Astrocyte (in vitro differentiated cells and primary cell): ENCODE data around the gene ABCF2. TPM values are rescaled to one million over a fixed set of nuclear protein-coding genes. Genes with fewer than 3 reads are reported as not detected.

Experiments used
- DNase-seq: peaks from one replicate; pipeline ENCODE4 v3.0.0-alpha.2; 2010; ENCODE audit warnings: low read depth
- FAIRE-seq: peaks from 2 replicates; lab custom pipeline; 2011; peaks lifted over from hg19 to GRCh38; lab: Jason Lieb, UNC
- H2AFZ ChIP-seq: 2 replicates; pipeline ENCODE4 v1.6.0; 2012; ENCODE audit warnings: low read depth, low read length, inconsistent platforms
- H3K27ac ChIP-seq: 2 replicates; pipeline ENCODE4 v1.5.1; 2011; ENCODE audit warnings: low read depth, low read length, inconsistent platforms
- H3K27me3 ChIP-seq: 2 replicates; pipeline ENCODE4 v1.6.0; 2011; ENCODE audit warnings: low read length, inconsistent platforms; ENCODE audit not compliant: insufficient read depth
- H3K36me3 ChIP-seq: 2 replicates; pipeline ENCODE4 v1.5.1; 2011; ENCODE audit warnings: low read length, inconsistent platforms; ENCODE audit not compliant: insufficient read depth
- H3K4me1 ChIP-seq: 2 replicates; pipeline ENCODE4 v1.5.1; 2011; ENCODE audit warnings: low read length, inconsistent platforms; ENCODE audit not compliant: insufficient read depth
- H3K4me2 ChIP-seq: 2 replicates; pipeline ENCODE4 v1.6.0; 2012; ENCODE audit warnings: low read length, inconsistent platforms
- H3K4me3 ChIP-seq: 2 replicates; pipeline ENCODE4 v1.5.1; 2011; ENCODE audit warnings: low read depth, mild to moderate bottlenecking, low read length, inconsistent platforms; ENCODE audit not compliant: insufficient read depth
- H3K79me2 ChIP-seq: 2 replicates; pipeline ENCODE4 v1.6.0; 2012; ENCODE audit warnings: mild to moderate bottlenecking, low read length, inconsistent platforms; ENCODE audit not compliant: insufficient read depth
- H3K9ac ChIP-seq: 2 replicates; pipeline ENCODE4 v1.6.0; 2012; ENCODE audit warnings: mild to moderate bottlenecking, low read length, inconsistent platforms
- H3K9me3 ChIP-seq: 2 replicates; pipeline ENCODE4 v1.5.1; 2012; ENCODE audit warnings: low read depth, mild to moderate bottlenecking, low read length, inconsistent platforms; ENCODE audit not compliant: insufficient read depth
- H4K20me1 ChIP-seq: 2 replicates; pipeline ENCODE4 v1.6.0; 2012; ENCODE audit warnings: low read length, inconsistent platforms; ENCODE audit not compliant: insufficient read depth
- H3K27ac Mint-ChIP-seq: one replicate; pipeline ENCODE4 v1.8.0; 2021; ENCODE audit warnings: mild to moderate bottlenecking, mixed read lengths; ENCODE audit not compliant: unreplicated experiment
- H3K27me3 Mint-ChIP-seq: one replicate; pipeline ENCODE4 v1.8.0; 2021; ENCODE audit warnings: low read depth, mixed read lengths; ENCODE audit not compliant: unreplicated experiment
- H3K36me3 Mint-ChIP-seq: one replicate; pipeline ENCODE4 v1.8.0; 2021; ENCODE audit warnings: low read depth, mixed read lengths; ENCODE audit not compliant: unreplicated experiment
- H3K4me1 Mint-ChIP-seq: one replicate; pipeline ENCODE4 v1.8.0; 2021; ENCODE audit warnings: low read depth, mixed read lengths; ENCODE audit not compliant: unreplicated experiment
- H3K4me3 Mint-ChIP-seq: one replicate; pipeline ENCODE4 v1.8.0; 2021; ENCODE audit warnings: mild to moderate bottlenecking, moderate library complexity, mixed read lengths; ENCODE audit not compliant: unreplicated experiment
- H3K9me3 Mint-ChIP-seq: one replicate; pipeline ENCODE4 v1.8.0; 2021; ENCODE audit warnings: mild to moderate bottlenecking, mixed read lengths; ENCODE audit not compliant: unreplicated experiment
- EZH2 ChIP-seq: IDR thresholded peaks from 2 replicates; pipeline ENCODE4 v1.6.1; 2012; ENCODE audit warnings: mild to moderate bottlenecking, low read length, inconsistent platforms; ENCODE audit not compliant: insufficient read depth
- total RNA-seq: library from RNA; stranded (reverse); gene quantifications from 2 replicates; pipeline ENCODE4 v1.2.1, GENCODE V29; 2021
- TF ChIP-seq, protein P1 (sequence below): IDR thresholded peaks from 2 replicates; pipeline ENCODE4 v1.5.1; 2011; ENCODE audit warnings: low read depth, mild to moderate bottlenecking, inconsistent platforms, low read length, moderate library complexity; ENCODE audit not compliant: insufficient read depth

Gene ABCF2
- total RNA-seq, 1 donor from 2014 or later, result 53.2 TPM

DNA sequence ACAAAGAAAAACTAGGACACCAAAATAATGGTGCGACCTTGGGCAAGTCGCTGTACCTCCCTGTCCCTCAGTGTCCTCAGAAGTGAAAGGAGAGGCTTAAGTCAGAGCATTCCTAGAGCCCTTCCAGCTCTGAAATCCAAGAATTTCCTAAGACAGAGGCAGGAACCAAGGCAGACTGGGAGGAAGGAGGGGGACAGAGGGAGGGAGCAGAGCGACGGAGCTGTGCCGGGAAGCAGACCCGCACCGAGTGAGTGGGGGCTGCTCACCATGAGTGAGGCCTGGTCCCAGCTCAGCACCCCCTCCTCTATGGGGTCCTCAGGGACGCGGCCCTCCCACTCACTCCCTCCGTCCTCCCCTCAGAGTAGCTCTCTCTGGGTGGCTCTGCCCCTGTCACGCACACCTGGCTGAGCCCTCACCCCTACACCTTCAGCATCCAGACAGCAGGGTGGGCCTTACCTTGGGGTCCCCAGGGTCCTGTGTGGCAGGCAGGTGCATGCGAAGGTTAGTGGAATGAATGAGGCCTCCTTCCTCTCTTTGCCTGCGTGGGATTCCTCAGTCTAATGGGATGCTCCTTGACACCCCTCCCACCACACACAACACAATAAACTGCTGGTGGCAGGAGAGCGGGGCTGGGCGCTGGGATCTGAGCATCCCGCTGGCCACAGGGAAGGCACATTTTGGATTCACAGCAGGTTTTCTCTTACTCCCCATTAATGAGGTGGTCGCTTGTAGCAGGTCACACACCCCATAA lies 26.1 kb upstream of the ABCF2 start:
- H2AFZ ChIP-seq, result no peak overlapping the region
- peaks cover 34% of the 10 kb centered on the region for H3K27me3 Mint-ChIP-seq

DNA sequence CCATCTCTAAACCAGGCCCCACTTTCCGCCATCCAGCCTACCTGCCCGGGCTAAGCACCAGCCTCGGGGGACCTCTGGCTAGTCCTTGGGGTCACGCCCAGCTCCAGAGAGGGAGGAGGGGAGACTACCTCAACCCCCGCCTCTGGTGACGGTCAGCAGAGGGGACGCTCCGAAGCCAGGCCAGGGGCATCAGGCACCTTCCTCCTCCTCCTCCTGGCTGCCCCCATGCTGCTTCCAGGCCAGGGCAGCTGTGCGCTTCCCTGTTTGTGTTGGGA lies 25.5 kb upstream of the ABCF2 start:
- Histone ChIP-seq H3K4me1 (peaks cover 34% of the 10 kb centered on the region), H3K9ac (peak overlapping the region; percentile 86), H2AFZ (peak overlapping the region; percentile 86), H3K27ac (peak overlapping the region; percentile 60), H3K4me2 (peak overlapping the region; percentile 99), H4K20me1 (peaks cover under 1% of the 10 kb centered on the region), H3K79me2 (peaks cover 9% of the 10 kb centered on the region), H3K9me3 (no peaks in the 10 kb centered on the region), H3K36me3 (no peaks in the 10 kb centered on the region), H3K27me3 (no peaks in the 10 kb centered on the region), H3K4me3 (peak overlapping the region; percentile 66)
- no peaks in the 10 kb centered on the region for H3K9me3 Mint-ChIP-seq
- H3K36me3 Mint-ChIP-seq, result peaks cover 5% of the 10 kb centered on the region
- FAIRE-seq (no peak), DNase-seq (no peak)
- peaks cover 28% of the 10 kb centered on the region for H3K27me3 Mint-ChIP-seq
- H3K27ac Mint-ChIP-seq, result peak overlapping the region; percentile 92
- H3K4me3 Mint-ChIP-seq, result peak overlapping the region; percentile 88
- TF ChIP-seq, protein P1, sequence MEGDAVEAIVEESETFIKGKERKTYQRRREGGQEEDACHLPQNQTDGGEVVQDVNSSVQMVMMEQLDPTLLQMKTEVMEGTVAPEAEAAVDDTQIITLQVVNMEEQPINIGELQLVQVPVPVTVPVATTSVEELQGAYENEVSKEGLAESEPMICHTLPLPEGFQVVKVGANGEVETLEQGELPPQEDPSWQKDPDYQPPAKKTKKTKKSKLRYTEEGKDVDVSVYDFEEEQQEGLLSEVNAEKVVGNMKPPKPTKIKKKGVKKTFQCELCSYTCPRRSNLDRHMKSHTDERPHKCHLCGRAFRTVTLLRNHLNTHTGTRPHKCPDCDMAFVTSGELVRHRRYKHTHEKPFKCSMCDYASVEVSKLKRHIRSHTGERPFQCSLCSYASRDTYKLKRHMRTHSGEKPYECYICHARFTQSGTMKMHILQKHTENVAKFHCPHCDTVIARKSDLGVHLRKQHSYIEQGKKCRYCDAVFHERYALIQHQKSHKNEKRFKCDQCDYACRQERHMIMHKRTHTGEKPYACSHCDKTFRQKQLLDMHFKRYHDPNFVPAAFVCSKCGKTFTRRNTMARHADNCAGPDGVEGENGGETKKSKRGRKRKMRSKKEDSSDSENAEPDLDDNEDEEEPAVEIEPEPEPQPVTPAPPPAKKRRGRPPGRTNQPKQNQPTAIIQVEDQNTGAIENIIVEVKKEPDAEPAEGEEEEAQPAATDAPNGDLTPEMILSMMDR, result no peak
- no peak for TF ChIP-seq EZH2
- H3K4me1 Mint-ChIP-seq, result peaks cover 20% of the 10 kb centered on the region

More for the DNA sequence above, 26.1 kb upstream of the ABCF2 start:
- no peaks in the 10 kb centered on the region for H3K9me3 Mint-ChIP-seq
- H3K27ac Mint-ChIP-seq, result peak overlapping the region; percentile 92
- H3K36me3 ChIP-seq, result no peaks in the 10 kb centered on the region
- no peak for DNase-seq
- peak overlapping the region; percentile 86 for H3K9ac ChIP-seq
- no peaks in the 10 kb centered on the region for H4K20me1 ChIP-seq
- peaks cover 20% of the 10 kb centered on the region for H3K4me1 Mint-ChIP-seq
- H3K36me3 Mint-ChIP-seq, result peaks cover 7% of the 10 kb centered on the region
- peak overlapping the region; percentile 99 for H3K4me2 ChIP-seq
- H3K9me3 ChIP-seq, result no peaks in the 10 kb centered on the region
- H3K4me1 ChIP-seq, result peaks cover 30% of the 10 kb centered on the region
- H3K27me3 ChIP-seq, result no peaks in the 10 kb centered on the region
- H3K4me3 Mint-ChIP-seq, result peak overlapping the region; percentile 88
- no peak for FAIRE-seq
- H3K4me3 ChIP-seq, result no peak overlapping the region
- no peak overlapping the region for H3K27ac ChIP-seq
- H3K79me2 ChIP-seq, result peaks cover 2% of the 10 kb centered on the region
- TF ChIP-seq, protein P1, result no peak
- TF ChIP-seq EZH2, result no peak
